Endothelial cell of umbilical vein (primary cell): ENCODE results near the gene DSCAML1. TPM values are rescaled to one million over a fixed set of nuclear protein-coding genes. Genes with fewer than 3 reads are reported as not detected.

ENCODE experiments used
- BruUV-seq: library from RNA; stranded (reverse); fragments of 400-500 nt; replicated peaks from 2 replicates; lab custom pipeline; 2021; lab: Mats Ljungman, UMichigan
- CTCF ChIA-PET: fragments of 300-600, 350-600 bp; sonication (Branson Sonifier 250); formaldehyde crosslinking; loops from one replicate; lab custom pipeline; 2021; ENCODE audit warnings: antibody characterized with exemption, inconsistent platforms; lab: Charles Lee
- POLR2A ChIA-PET: fragments of 300-600, 350-600 bp; sonication (Branson Sonifier 250); formaldehyde crosslinking; loops from one replicate; lab custom pipeline; 2021; ENCODE audit warnings: antibody characterized with exemption, inconsistent platforms; lab: Charles Lee
- DNase-seq: peaks from one replicate; pipeline ENCODE4 v3.0.0-alpha.2; 2011; ENCODE audit warnings: low read depth, low spot score
- FAIRE-seq: peaks from 2 replicates; lab custom pipeline; 2011; peaks lifted over from hg19 to GRCh38; lab: Jason Lieb, UNC
- H2AFZ ChIP-seq: 2 replicates; pipeline ENCODE4 v1.6.0; 2012; ENCODE audit warnings: low read depth, low read length, control low read depth, inconsistent platforms
- H3K27ac ChIP-seq: 2 replicates; pipeline ENCODE4 v1.5.1; 2011; ENCODE audit warnings: low read depth, mild to moderate bottlenecking, control low read depth, low read length, moderate library complexity; ENCODE audit not compliant: insufficient read depth
- H3K27me3 ChIP-seq, 2 experiments: 2 replicates each; pipeline versions ENCODE4 v1.6.0 to v1.6.1; 2011; ENCODE audit warnings: low read length in 2 of 2, mixed read lengths in 1 of 2; ENCODE audit not compliant: control insufficient read depth in 2 of 2, insufficient read depth in 2 of 2
- H3K36me3 ChIP-seq, 2 experiments: 2 replicates in 1 of 2; 3 replicates in 1 of 2; pipeline ENCODE4 v1.5.1; 2011; ENCODE audit warnings: low read length in 2 of 2, mild to moderate bottlenecking in 1 of 2, moderate library complexity in 1 of 2; ENCODE audit not compliant: control insufficient read depth in 2 of 2, insufficient read depth in 2 of 2; ENCODE audit errors: extremely low read depth in 1 of 2
- H3K4me1 ChIP-seq: 3 replicates; pipeline ENCODE4 v1.5.1; 2011; ENCODE audit warnings: mild to moderate bottlenecking, low read length; ENCODE audit not compliant: control insufficient read depth, insufficient read depth; ENCODE audit errors: extremely low read depth
- H3K4me2 ChIP-seq: 2 replicates; pipeline ENCODE4 v1.6.1; 2011; ENCODE audit warnings: low read length, control low read depth, mixed read lengths; ENCODE audit not compliant: insufficient read depth
- H3K4me3 ChIP-seq, 3 experiments: fragments of 200-600 bp in 1 of 3; sonication (generic), shearing (Covaris generic) in 1 of 3; replicated peaks in 1 of 3; 2 replicates each; pipeline ENCODE4 v1.5.1; 2011 to 2016; ENCODE audit warnings: control low read depth in 3 of 3, low read length in 3 of 3, mild to moderate bottlenecking in 2 of 3, inconsistent platforms in 1 of 3, low read depth in 1 of 3, moderate library complexity in 1 of 3; ENCODE audit not compliant: insufficient read depth in 1 of 3
- H3K79me2 ChIP-seq: 2 replicates; pipeline ENCODE4 v1.6.0; 2012; ENCODE audit warnings: low read length, inconsistent platforms; ENCODE audit not compliant: control insufficient read depth, insufficient read depth
- H3K9ac ChIP-seq: replicated peaks from 2 replicates; pipeline ENCODE3; 2011; ENCODE audit warnings: low read length, control low read depth; ENCODE audit not compliant: insufficient read depth; ENCODE audit errors: extremely low read depth
- H3K9me1 ChIP-seq: replicated peaks from 3 replicates; pipeline ENCODE4 v1.6.0; 2011; ENCODE audit warnings: mild to moderate bottlenecking, low read length; ENCODE audit not compliant: control insufficient read depth, insufficient read depth; ENCODE audit errors: extremely low read depth
- H3K9me3 ChIP-seq: replicated peaks from 2 replicates; pipeline ENCODE4 v1.5.1; 2012; ENCODE audit warnings: low read length, inconsistent platforms; ENCODE audit not compliant: control insufficient read depth, insufficient read depth
- H4K20me1 ChIP-seq: replicated peaks from 2 replicates; pipeline ENCODE3; 2011; ENCODE audit warnings: mild to moderate bottlenecking, low read length; ENCODE audit not compliant: control insufficient read depth, insufficient read depth; ENCODE audit errors: extremely low read depth
- CTCF ChIP-seq, 2 donors: IDR thresholded peaks; 1 replicate in 1 of 2; 2 replicates in 1 of 2; pipeline ENCODE4 v1.5.1; 2011; ENCODE audit warnings: low read length in 2 of 2, mild to moderate bottlenecking in 2 of 2, moderate library complexity in 2 of 2, control low read depth in 1 of 2, inconsistent platforms in 1 of 2, low read depth in 1 of 2; ENCODE audit not compliant: insufficient read depth in 1 of 2; ENCODE audit errors: extremely low read depth in 1 of 2
- EZH2 ChIP-seq: IDR thresholded peaks from 2 replicates; pipeline ENCODE4 v1.6.1; 2012; ENCODE audit warnings: borderline replicate concordance, low read depth, mild to moderate bottlenecking, moderate library complexity, low read length, inconsistent platforms; ENCODE audit not compliant: severe bottlenecking
- FOS ChIP-seq: IDR thresholded peaks from 2 replicates; pipeline ENCODE4 v1.6.1; 2011; ENCODE audit warnings: mild to moderate bottlenecking, low read length, moderate library complexity, borderline replicate concordance; ENCODE audit not compliant: insufficient read depth
- GATA2 ChIP-seq: IDR thresholded peaks from 2 replicates; pipeline ENCODE4 v1.7.0; 2011; ENCODE audit warnings: low read depth, mild to moderate bottlenecking, moderate library complexity, mixed read lengths, low read length; ENCODE audit not compliant: insufficient read length, insufficient read depth
- JUN ChIP-seq: IDR thresholded peaks from 2 replicates; pipeline ENCODE4 v1.6.1; 2011; ENCODE audit warnings: borderline replicate concordance, low read depth; ENCODE audit not compliant: insufficient read length, insufficient read depth
- MAX ChIP-seq: IDR thresholded peaks from 2 replicates; pipeline ENCODE4 v1.6.1; 2011; ENCODE audit not compliant: insufficient read depth, insufficient read length
- MYC ChIP-seq: IDR thresholded peaks from one replicate; pipeline ENCODE4 v1.6.1; 2011; ENCODE audit warnings: mild to moderate bottlenecking, low read depth, low read length
- POLR2A ChIP-seq: IDR thresholded peaks from 2 replicates; pipeline ENCODE4 v1.6.1; 2012; ENCODE audit warnings: low read depth, mild to moderate bottlenecking, control low read depth, low read length
- POLR2AphosphoS5 ChIP-seq: IDR thresholded peaks from 2 replicates; pipeline ENCODE4 v1.6.1; 2012; ENCODE audit warnings: low read depth, mild to moderate bottlenecking, control low read depth, low read length, moderate library complexity; ENCODE audit not compliant: insufficient read depth
- dilution Hi-C: fragments of 300-500 bp; cut with MboI; formaldehyde crosslinking; loops from one replicate; pipeline ENCODE4 v1.15.0; 2019; ENCODE audit warnings: low sequenced_read_pairs; ENCODE audit not compliant: extremely low pct_ligation_motif_present
- intact Hi-C: fragments of 100-400 bp; cut with micrococcal nuclease; formaldehyde crosslinking; loops from one replicate; pipeline ENCODE4 v1.10.0; 2022
- polyA plus RNA-seq, 4 experiments: library from polyadenylated mRNA; depleted of rRNA in 3 of 4; stranded (reverse) in 3 of 4; unstranded in 1 of 4; fragments of >200 nt; gene quantifications; 2 replicates each; pipeline versions ENCODE4 v1.2.1 to v1.2.3, GENCODE V29; 2011 to 2012; ENCODE audit warnings: missing spikeins in 1 of 4
- total RNA-seq: library from RNA; stranded (reverse); gene quantifications from 2 replicates; pipeline ENCODE4 v1.2.3, GENCODE V29; 2021

DSCAML1 gene
- total and polyA plus RNA-seq, 2 donors (not counting 3 experiments of a cell fraction or from before 2014, with no cell fraction given): not detected

GRCh38 chr11:117511931-117512539, 285.0 kb downstream of the DSCAML1 start:
- no peak overlapping the region for H3K9ac ChIP-seq
- intact Hi-C loops: no loop called here
- H3K27ac ChIP-seq: no peak overlapping the region
- no peak overlapping the region for H3K4me3 ChIP-seq
- DNase-seq (no peak), FAIRE-seq (no peak)
- H3K79me2 ChIP-seq: no peaks in the 10 kb centered on the region
- POLR2A ChIA-PET: no interaction called here
- H3K4me1 ChIP-seq: no peaks in the 10 kb centered on the region
- no peak overlapping the region for H2AFZ ChIP-seq
- CTCF ChIA-PET: interaction anchor here (1.6 kb wide), 1 partner anchor 86 kb away, joined by 5 read pairs; no protein-coding TSS in a partner anchor
- no peak for TF ChIP-seq POLR2AphosphoS5
- TF ChIP-seq MAX: no peak
- no peak for TF ChIP-seq JUN
- no peak for TF ChIP-seq POLR2A
- TF ChIP-seq MYC: no peak
- TF ChIP-seq FOS: no peak
- TF ChIP-seq GATA2: no peak
- TF ChIP-seq CTCF (IDR thresholded peaks at IDR 0.05; ENCODE audit: extremely low read depth in 1 of 2, insufficient read depth in 1 of 2, low read depth in 1 of 2, low read length in 2 of 2): no peak
- no peak for TF ChIP-seq EZH2
- no peaks in the 10 kb centered on the region for H4K20me1 ChIP-seq
- no peaks in the 10 kb centered on the region for H3K27me3 ChIP-seq
- no peak overlapping the region for H3K4me2 ChIP-seq
- no TSS peak for BruUV-seq
- H3K36me3 ChIP-seq: no peaks in the 10 kb centered on the region
- no peaks in the 10 kb centered on the region for H3K9me3 ChIP-seq
- no peaks in the 10 kb centered on the region for H3K9me1 ChIP-seq
- dilution Hi-C loops: no loop called here
